Motor neuron (in vitro differentiated cells): ENCODE data around the gene CTDSP2. TPM values are rescaled to one million over a fixed set of nuclear protein-coding genes. Genes with fewer than 3 reads are reported as not detected.
A peak's percentile ranks its signal among the peaks of the same experiment; 100 is the strongest.
"Not testable (repeated sequence)": the region's sequence is repeated elsewhere in the genome, so short reads cannot be mapped to it uniquely, and the experiment has no call there.

Experiments
- ATAC-seq, 8 experiments: fragments of 200-7000 bp; cut with Tn5 transposase; replicated peaks in 6 of 8; 2 replicates each; pipeline ENCODE4 v1.8.0; 2021; ENCODE audit warnings: mild to moderate bottlenecking in 8 of 8, moderate library complexity in 8 of 8
- H3K27ac ChIP-seq, 2 donors: fragments of 250-450 bp; sonication (Bioruptor Pico); 2 replicates each; pipeline ENCODE4 v1.9.0; 2021; ENCODE audit warnings: antibody characterized with exemption in 2 of 2, mild to moderate bottlenecking in 2 of 2, moderate library complexity in 1 of 2
- H3K4me1 ChIP-seq, 2 donors: fragments of 250-450 bp; sonication (Bioruptor Pico); replicated peaks in 1 of 2; 2 replicates each; pipeline ENCODE4 v1.6.1; 2021; ENCODE audit warnings: antibody characterized with exemption in 2 of 2, mild to moderate bottlenecking in 2 of 2, moderate library complexity in 1 of 2
- H3K4me3 ChIP-seq, 5 donors: fragments of 250-450 bp; sonication (Bioruptor Pico); 2 replicates each; pipeline ENCODE4 v1.9.0; 2021; ENCODE audit warnings: antibody characterized with exemption in 5 of 5, mild to moderate bottlenecking in 5 of 5, moderate library complexity in 4 of 5
- WGBS, 10 experiments: fragments of 450-650 bp; shearing (Covaris generic); methylation state at CpG; one replicate each; pipeline ENCODE4 v1.0.0; 2022; 5-methylcytosine and 5-hydroxymethylcytosine counted together
- in situ Hi-C, 9 experiments: fragments of 400-800 bp; cut with MboI; loops; one replicate each; pipeline ENCODE4 v1.15.0; 2021; ENCODE audit warnings: low sequenced_read_pairs in 9 of 9, low pct_unique_long_range_greater_than_20kb in 2 of 9; ENCODE audit not compliant: unreplicated experiment in 9 of 9
- total RNA-seq, 8 experiments: library from RNA; unstranded; fragments of 300-600 nt; gene quantifications; 2 replicates each; pipeline versions ENCODE4 v1.2.3 to v1.2.4, GENCODE V29; 2022

Gene CTDSP2
- total RNA-seq, 8 experiments from 2014 or later, result 22.2 to 85.0 (median 36.1) TPM

GRCh38 chr12:57874166-57875108 lies 27.9 kb upstream of the CTDSP2 start:
- Histone ChIP-seq H3K4me3 (no peak overlapping the region), H3K27ac (no peak overlapping the region), H3K4me1 (peaks cover 9% of the 10 kb centered on the region in 2 donors)
- in situ Hi-C loops, result no loop called here
- ATAC-seq, result no peak
- WGBS, 10 experiments, result 51 to 100% (median 84%) methylated on average over 1 to 8 of the region's 8 CpGs

DNA sequence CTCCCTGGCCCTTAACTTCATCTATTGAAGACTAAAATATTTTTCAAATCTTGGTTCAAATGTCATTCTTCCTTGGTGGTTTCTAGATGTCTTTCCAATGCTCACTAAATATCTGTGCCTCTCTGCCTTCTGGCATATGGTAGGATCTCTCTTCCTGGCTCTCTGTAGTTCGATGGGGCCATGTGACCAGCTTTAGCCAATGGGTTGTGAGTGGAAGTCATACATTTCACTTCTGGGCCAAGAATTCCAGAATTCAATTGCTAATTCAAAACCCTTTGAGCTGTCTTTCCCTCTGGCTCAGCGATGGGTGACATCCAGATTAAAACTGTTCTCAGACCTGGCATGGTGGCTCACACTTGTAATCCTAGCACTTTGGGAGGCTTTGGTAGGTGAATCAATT lies 25.8 kb upstream of the CTDSP2 start:
- 38 to 100% (median 67%) methylated on average over 1 to 2 of the region's 2 CpGs; no CpG with 5 or more reads in 1 of the 10 experiments for WGBS, 10 experiments
- no peak overlapping the region for H3K27ac ChIP-seq
- H3K4me3 ChIP-seq, result no peak overlapping the region
- ATAC-seq, result no peak
- peaks cover 23 to 26% of the 10 kb centered on the region in 2 donors for H3K4me1 ChIP-seq
- in situ Hi-C loops, result no loop called here

- Histone ChIP-seq H3K4me3 (no peak overlapping the region), H3K4me1 (peaks cover 30 to 32% of the 10 kb centered on the region in 2 donors), H3K27ac (peak overlapping the region; percentile 76 to 79)
- ATAC-seq, result no peak
- in situ Hi-C loops, result no loop called here
- 90 to 93% methylated on average over 2 to 6 of the region's 8 CpGs; no CpG with 5 or more reads in 8 of the 10 experiments for WGBS, 10 experiments
These were observed 23.4 kb upstream of the CTDSP2 start for GRCh38 chr12:57869927-57870318.

DNA sequence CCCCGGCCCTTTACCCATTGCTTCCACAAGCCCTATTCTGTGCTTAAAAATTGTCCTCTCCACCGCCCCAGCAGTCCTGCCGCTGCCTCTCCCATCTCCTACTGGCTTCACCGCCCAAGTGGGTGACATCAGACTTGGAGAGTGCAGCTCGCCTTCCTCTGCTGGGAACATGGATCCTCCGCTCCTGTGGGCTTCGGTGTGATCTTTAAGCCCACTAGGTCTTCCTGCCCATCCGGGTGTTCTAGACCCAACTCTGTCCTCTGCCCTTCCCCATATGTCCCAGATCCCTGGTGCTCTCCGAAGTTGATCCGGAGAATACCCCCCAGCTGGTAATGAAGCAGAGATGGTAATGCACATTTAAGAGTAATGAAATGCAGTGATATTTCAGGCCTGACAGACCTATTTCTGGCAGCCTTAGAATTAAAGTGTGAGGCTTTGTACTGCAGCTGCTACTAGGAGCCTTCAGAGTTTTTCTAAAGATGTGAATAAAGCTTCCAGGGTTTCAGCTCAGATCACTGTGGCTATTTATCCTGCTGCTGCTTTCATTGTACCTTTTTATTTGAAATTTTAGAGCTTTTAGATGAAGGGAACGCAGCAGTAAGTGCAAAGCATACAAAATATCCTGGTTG lies 22.9 kb upstream of the CTDSP2 start:
- peak; percentile 61 to 68 (median 64) for ATAC-seq
- in situ Hi-C loops, result no loop called here
- 18 to 67% (median 40%) methylated on average over 1 to 7 of the region's 11 CpGs; no CpG with 5 or more reads in 3 of the 10 experiments for WGBS, 10 experiments
- peak overlapping the region; percentile 76 to 79 for H3K27ac ChIP-seq
- no peak overlapping the region for H3K4me3 ChIP-seq
- peaks cover 35 to 38% of the 10 kb centered on the region in 2 donors for H3K4me1 ChIP-seq

DNA sequence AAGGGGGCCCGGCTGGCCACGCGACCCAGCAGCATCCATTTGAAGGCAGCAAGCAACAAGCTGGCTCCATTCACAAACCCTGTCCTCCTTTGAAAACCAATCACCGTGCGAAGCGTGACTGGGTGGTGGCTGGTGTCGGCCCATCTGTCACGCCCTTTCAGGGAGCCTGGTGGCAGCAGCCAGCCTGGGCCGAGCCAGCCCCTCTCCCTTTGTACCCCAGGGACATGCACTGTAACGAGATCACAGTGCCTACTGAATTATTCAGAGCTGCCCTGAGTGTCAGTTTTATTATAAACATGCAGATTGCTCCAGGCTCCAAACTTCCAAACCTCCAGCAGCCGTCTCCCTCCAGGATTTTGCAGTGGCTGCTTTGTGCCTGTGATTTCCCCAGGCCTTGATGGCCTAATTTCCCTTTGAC lies 22.3 kb upstream of the CTDSP2 start:
- no peak overlapping the region for H3K4me3 ChIP-seq
- 2 to 17% (median 6%) methylated on average over 3 to 10 of the region's 11 CpGs; no CpG with 5 or more reads in 4 of the 10 experiments for WGBS, 10 experiments
- ATAC-seq, result peak; percentile 51 to 97 (median 96)
- H3K27ac ChIP-seq, result peak overlapping the region; percentile 76 to 79
- peaks cover 38 to 42% of the 10 kb centered on the region in 2 donors for H3K4me1 ChIP-seq
- in situ Hi-C loops, result no loop called here

GRCh38 chr12:57868221-57868620 lies 21.7 kb upstream of the CTDSP2 start:
- 0 to 80% (median 63%) methylated on average over 1 to 2 of the region's 3 CpGs; no CpG with 5 or more reads in 3 of the 10 experiments for WGBS, 10 experiments
- in situ Hi-C loops, result no loop called here
- no peak overlapping the region for H3K4me3 ChIP-seq
- peak overlapping the region; percentile 68 to 76 for H3K27ac ChIP-seq
- peaks cover 38 to 42% of the 10 kb centered on the region in 2 donors for H3K4me1 ChIP-seq
- peak in 5 of 8 experiments; percentile 1 to 6 (median 4) for ATAC-seq

GRCh38 chr12:57866308-57867019 lies 19.9 kb upstream of the CTDSP2 start:
- H3K4me1 ChIP-seq, result peaks cover 48 to 49% of the 10 kb centered on the region in 2 donors
- H3K27ac ChIP-seq, result no peak overlapping the region
- no peak for ATAC-seq
- in situ Hi-C loops, result no loop called here
- WGBS, 10 experiments, result 79 to 100% (median 96%) methylated on average over 1 to 3 of the region's 3 CpGs
- no peak overlapping the region for H3K4me3 ChIP-seq

GRCh38 chr12:57865084-57865751 lies 18.7 kb upstream of the CTDSP2 start:
- WGBS, 10 experiments, result 0 to 35% (median 9%) methylated on average over 1 to 17 of the region's 63 CpGs; no CpG with 5 or more reads in 4 of the 10 experiments
- H3K4me1 ChIP-seq, result peaks cover 47 to 48% of the 10 kb centered on the region in 2 donors
- peak in 7 of 8 experiments; percentile 2 to 70 (median 3) for ATAC-seq
- in situ Hi-C loops, result no loop called here
- H3K4me3 ChIP-seq, result peak overlapping the region in 4 of 5 donors; percentile 4 to 14 (median 10)
- no peak overlapping the region for H3K27ac ChIP-seq

GRCh38 chr12:57864442-57865083 lies 18.0 kb upstream of the CTDSP2 start:
- in situ Hi-C loops, result no loop called here
- ATAC-seq, result peak in 3 of 8 experiments; percentile 3 to 30 (median 23)
- H3K4me3 ChIP-seq, result no peak overlapping the region
- peaks cover 40 to 41% of the 10 kb centered on the region in 2 donors for H3K4me1 ChIP-seq
- H3K27ac ChIP-seq, result no peak overlapping the region
- WGBS, 10 experiments, result 0 to 67% (median 20%) methylated on average over 1 to 8 of the region's 8 CpGs; no CpG with 5 or more reads in 3 of the 10 experiments

- Histone ChIP-seq H3K4me3 (no peak overlapping the region), H3K4me1 (peaks cover 31 to 35% of the 10 kb centered on the region in 2 donors), H3K27ac (no peak overlapping the region)
- 0 to 67% (median 35%) methylated on average over 1 of the region's 1 CpG; no CpG with 5 or more reads in 6 of the 10 experiments for WGBS, 10 experiments
- ATAC-seq, result no peak
- in situ Hi-C loops, result no loop called here
These were observed 17.1 kb upstream of the CTDSP2 start for GRCh38 chr12:57863676-57864075.

GRCh38 chr12:57861967-57862366 lies 15.4 kb upstream of the CTDSP2 start:
- in situ Hi-C loops, result no loop called here
- H3K27ac ChIP-seq, result no peak overlapping the region
- peaks cover 22 to 26% of the 10 kb centered on the region in 2 donors for H3K4me1 ChIP-seq
- H3K4me3 ChIP-seq, result no peak overlapping the region
- 72 to 100% (median 80%) methylated on average over 1 to 4 of the region's 4 CpGs; no CpG with 5 or more reads in 1 of the 10 experiments for WGBS, 10 experiments
- peak in 4 of 8 experiments; percentile 11 to 31 (median 18) for ATAC-seq

- WGBS, 10 experiments, result 40 to 100% (median 68%) methylated on average over 1 to 4 of the region's 5 CpGs; no CpG with 5 or more reads in 2 of the 10 experiments
- in situ Hi-C loops, ATAC-seq, H3K27ac ChIP-seq, H3K4me3 ChIP-seq: not testable (repeated sequence)
- peaks cover 22 to 26% of the 10 kb centered on the region in 2 donors for H3K4me1 ChIP-seq
These were observed 14.4 kb upstream of the CTDSP2 start for GRCh38 chr12:57860883-57861282.
